VCaP (cell line): Measurements from ENCODE around the gene CDK4.

ENCODE experiments used
- H3K27ac ChIP-seq: fragments of 450-650 bp; 2 replicates; pipeline ENCODE4 v1.5.1; 2017
- CTCF ChIP-seq: fragments of 450-650 bp; conservative IDR thresholded peaks from 2 replicates; pipeline ENCODE4 v1.5.1; 2017; ENCODE audit warnings: mild to moderate bottlenecking, moderate library complexity

The CDK4 gene

GRCh38 chr12:57755194-57755453 is 3.0 kb upstream of the CDK4 start:
- H3K27ac ChIP-seq: peak overlapping the region; percentile 90
- TF ChIP-seq CTCF: no peak

GRCh38 chr12:57754411-57755193 is 2.5 kb upstream of the CDK4 start, which contains the start of gene MARCHF9:
MARCHF9 (plus strand) TSS chr12:57755103; CDS start chr12:57755529, 426 bp downstream.
- H3K27ac ChIP-seq: peak within 1 kb of the TSS; percentile 90
- TF ChIP-seq CTCF: no peak

GRCh38 chr12:57753756-57754337 is 1.7 kb upstream of the CDK4 start:
- TF ChIP-seq CTCF: no peak
- H3K27ac ChIP-seq: peak overlapping the region; percentile 90

GRCh38 chr12:57752668-57753000 is 524 bp upstream of the CDK4 start:
- peak overlapping the region; percentile 90 for H3K27ac ChIP-seq
- TF ChIP-seq CTCF: no peak

GRCh38 chr12:57751432-57751787 is 700 bp downstream of the CDK4 start:
- TF ChIP-seq CTCF: no peak
- peak overlapping the region; percentile 90 for H3K27ac ChIP-seq

GRCh38 chr12:57750561-57751431 is 1.3 kb downstream of the CDK4 start:
- H3K27ac ChIP-seq: peak overlapping the region; percentile 90

More at GRCh38 chr12:57750561-57751431, 1.3 kb downstream of the CDK4 start:
- TF ChIP-seq CTCF: no peak
